Measurements from ENCODE around the gene PTMS.
"Not testable (repeated sequence)": the region's sequence is repeated elsewhere in the genome, so short reads cannot be mapped to it uniquely, and the experiment has no call there.

Gene PTMS, protein sequence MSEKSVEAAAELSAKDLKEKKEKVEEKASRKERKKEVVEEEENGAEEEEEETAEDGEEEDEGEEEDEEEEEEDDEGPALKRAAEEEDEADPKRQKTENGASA
- long read RNA-seq, donor 1, transcript PTMS-207 (5 exons, 1,150 nt) = major isoform, 158 of 325 reads
- long read RNA-seq, donor 1, partial matches to known transcripts = 146 of 325 reads
- long read RNA-seq, donor 1, other reads (novel, unspliced or antisense) = 19 of 325 reads
- long read RNA-seq, donor 2, transcript PTMS-207 (5 exons, 1,150 nt) = major isoform, 91 of 228 reads
- long read RNA-seq, donor 2, partial matches to known transcripts = 114 of 228 reads
- long read RNA-seq, donor 2, other reads (novel, unspliced or antisense) = 19 of 228 reads
- long read RNA-seq, donor 3, transcript PTMS-207 (5 exons, 1,150 nt) = major isoform, 91 of 274 reads
- long read RNA-seq, donor 3, partial matches to known transcripts = 106 of 274 reads
- long read RNA-seq, donor 3, other reads (novel, unspliced or antisense) = 76 of 274 reads
- long read RNA-seq, donor 4, transcript PTMS-207 (5 exons, 1,150 nt) = major isoform, 150 of 354 reads
- long read RNA-seq, donor 4, partial matches to known transcripts = 163 of 354 reads
- long read RNA-seq, donor 4, other reads (novel, unspliced or antisense) = 38 of 354 reads
- long read RNA-seq, donor 5, transcript PTMS-207 (5 exons, 1,150 nt) = major isoform, 144 of 268 reads
- long read RNA-seq, donor 5, partial matches to known transcripts = 96 of 268 reads
- long read RNA-seq, donor 5, other reads (novel, unspliced or antisense) = 25 of 268 reads
- long read RNA-seq, donor 6, transcript PTMS-207 (5 exons, 1,150 nt) = major isoform, 189 of 447 reads
- long read RNA-seq, donor 6, partial matches to known transcripts = 231 of 447 reads
- long read RNA-seq, donor 6, other reads (novel, unspliced or antisense) = 25 of 447 reads
- long read RNA-seq, donor 7, transcript PTMS-207 (5 exons, 1,150 nt) = major isoform, 267 of 714 reads
- long read RNA-seq, donor 7, partial matches to known transcripts = 392 of 714 reads
- long read RNA-seq, donor 7, other reads (novel, unspliced or antisense) = 52 of 714 reads
- long read RNA-seq, donor 8, transcript PTMS-207 (5 exons, 1,150 nt) = major isoform, 144 of 309 reads
- long read RNA-seq, donor 8, partial matches to known transcripts = 148 of 309 reads
- long read RNA-seq, donor 8, other reads (novel, unspliced or antisense) = 14 of 309 reads

DNA sequence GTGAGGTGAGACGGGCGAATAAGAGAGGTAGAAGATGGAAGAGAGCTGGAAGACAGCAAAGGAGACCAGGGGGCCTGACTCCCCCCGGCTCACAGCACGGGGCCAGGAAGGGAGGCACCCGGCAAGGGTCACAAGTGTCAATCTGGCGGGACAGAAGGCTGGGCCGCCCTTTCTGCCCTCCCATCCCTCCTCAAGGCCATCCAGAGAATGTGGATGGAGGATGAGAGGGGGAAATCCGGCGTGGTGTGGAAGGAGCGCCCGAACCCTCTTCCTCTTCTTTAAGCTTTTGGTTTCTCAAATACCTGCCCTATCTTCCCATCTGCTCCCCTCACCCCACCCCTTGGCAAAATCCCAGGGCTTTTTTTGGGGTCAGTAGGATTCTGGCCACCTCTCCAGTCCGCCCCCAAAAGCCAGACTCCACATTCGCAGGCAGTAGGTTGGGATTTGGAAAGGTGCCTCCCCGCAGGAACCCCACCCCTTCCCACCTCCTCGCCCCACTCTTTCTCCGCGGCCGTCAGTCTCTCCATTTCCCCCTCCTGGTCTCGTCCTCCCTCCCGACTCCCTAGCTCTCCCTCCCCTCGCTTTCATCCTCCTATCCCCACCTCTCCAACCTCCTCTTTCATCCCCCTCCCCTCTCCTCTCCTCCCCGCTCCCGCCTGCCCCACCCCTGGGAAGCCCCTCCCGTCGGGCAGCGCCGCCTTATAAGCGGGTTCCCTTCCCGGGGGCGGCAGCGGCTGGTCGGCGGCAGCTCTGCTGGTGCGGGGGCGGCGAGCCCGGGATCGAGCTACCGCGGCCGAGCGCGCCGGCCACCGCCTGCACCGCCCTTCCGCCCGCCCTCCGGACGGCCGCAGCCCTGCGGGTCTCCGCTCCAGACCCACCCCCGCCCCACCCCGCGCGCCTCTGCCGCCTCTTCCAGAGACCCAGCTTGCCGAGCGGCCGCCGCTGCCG is at the start of gene PTMS:
PTMS (plus strand) TSS at position 730 of the 948 bp plus-strand sequence. CDS start 343 bp downstream, outside the sequence.
- DNase-seq = peak; percentile 73

DNA sequence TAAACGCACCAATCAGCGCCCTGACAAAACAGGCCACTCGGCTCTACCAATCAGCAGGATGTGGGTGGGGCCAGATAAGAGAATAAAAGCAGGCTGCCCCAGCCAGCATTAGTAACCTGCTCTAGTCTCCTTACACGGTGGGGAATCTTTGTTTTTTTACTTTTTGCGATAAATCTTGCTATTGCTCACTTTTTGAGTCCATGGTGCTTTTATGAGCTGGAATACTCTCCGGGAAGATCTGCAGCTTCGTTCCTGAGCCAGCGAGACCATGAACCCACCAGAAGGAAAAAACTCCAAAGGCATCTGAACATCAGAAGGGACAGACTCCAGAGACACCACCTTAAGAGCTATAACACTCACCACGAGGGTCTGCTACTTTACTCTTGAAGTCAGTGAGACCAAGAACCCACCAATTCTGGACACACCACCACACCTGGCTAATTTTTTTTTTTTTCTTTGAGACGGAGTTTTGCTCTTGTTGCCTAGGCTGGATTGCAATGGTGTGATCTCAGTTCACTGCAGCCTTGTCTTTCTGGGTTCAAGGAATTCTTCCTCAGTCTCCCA is 49.2 kb upstream of the PTMS start:
- no peak for DNase-seq

DNA sequence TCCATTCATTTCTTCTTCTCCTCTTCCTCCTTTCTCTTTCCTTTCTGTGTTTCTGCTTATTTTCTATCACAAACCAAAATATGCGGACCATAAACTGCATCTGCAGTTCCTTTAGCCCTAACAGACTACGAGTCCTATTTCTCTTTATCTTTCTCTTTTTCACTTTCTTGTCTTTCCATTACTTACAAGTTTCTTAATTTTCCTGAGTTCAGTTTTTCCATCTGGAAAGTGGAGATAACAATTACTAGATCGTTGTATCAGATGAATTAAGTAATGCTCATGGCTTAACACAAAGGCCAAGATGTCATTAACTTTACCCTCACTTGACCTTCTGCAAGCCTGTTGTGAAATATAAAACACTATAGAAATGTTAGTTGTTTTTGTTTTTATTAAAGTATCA is 43.3 kb upstream of the PTMS start:
- DNase-seq = no peak

DNA sequence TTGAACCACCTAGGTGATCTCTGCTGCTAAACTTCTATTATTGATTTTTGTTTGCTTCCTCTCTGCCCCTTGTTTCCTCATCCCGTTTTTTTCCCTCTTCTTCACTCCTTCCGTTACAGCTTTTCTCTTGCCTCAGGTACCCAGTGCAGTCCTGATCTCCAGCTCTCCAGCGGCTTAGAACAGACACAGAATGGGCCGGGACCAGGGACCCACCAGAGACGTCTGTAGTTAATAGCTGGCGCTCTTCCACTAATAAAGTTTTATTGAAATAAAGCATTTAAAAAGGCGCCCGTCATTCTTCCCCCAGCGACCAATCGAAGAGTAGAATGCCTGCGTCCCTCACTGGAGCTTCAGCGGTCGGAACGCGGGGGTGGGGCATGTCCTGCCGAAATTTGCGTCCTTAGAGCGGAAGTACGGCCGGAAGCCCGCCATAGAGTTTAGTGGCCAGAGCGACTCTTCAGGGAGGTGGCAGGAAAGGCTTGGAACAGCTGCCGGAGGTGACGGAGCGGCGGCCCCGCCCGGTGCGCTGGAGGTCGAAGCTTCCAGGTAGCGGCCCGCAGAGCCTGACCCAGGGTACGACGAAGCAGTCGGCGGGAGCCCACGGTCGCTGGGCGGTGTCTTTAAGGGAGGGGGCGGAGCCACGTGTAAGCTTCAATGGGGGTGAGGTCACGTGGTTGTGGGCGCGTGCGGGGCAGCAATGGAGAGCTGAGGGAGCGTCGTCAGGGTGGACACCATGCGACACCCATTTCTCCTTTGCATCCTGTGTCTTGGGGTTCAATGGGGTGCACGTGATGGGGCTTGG is 42.4 kb upstream of the PTMS start, which contains the start of gene COPS7A:
COPS7A (plus strand) TSS at position 440 of the 802 bp plus-strand sequence. CDS start 611 bp downstream, outside the sequence.
- peak; percentile 95 for DNase-seq

DNA sequence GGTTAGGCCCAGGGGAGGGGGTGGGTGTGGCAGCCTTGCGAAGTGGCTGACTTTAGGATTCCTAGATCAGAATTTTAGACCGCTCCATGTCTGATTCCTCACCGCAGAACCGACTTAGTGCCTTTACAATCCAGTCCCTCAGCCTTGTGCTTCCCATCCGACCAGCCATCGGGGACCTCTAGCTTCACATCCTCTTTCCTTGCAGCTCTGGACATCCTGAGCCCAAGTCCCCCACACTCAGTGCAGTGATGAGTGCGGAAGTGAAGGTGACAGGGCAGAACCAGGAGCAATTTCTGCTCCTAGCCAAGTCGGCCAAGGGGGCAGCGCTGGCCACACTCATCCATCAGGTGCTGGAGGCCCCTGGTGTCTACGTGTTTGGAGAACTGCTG is 41.8 kb upstream of the PTMS start:
- DNase-seq = no peak

DNA sequence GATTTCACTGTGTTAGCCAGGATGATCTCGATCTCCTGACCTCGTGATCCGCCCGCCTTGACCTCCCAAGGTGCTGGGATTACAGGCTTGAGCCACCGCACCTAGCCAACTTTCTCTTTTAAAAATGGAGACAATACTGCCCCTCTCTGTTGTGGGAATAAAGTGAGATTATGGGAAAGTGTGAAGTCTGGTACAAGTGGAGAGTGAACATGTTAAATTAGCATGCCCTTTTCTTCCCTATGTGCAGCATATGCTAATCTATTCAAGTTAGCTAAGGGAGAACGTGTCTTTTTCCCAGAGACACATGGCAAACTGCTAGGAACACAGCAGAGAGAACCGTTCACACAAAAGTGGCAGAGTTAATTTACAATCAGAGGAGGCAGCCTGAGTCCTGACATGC is 40.8 kb upstream of the PTMS start:
- DNase-seq = no peak

DNA sequence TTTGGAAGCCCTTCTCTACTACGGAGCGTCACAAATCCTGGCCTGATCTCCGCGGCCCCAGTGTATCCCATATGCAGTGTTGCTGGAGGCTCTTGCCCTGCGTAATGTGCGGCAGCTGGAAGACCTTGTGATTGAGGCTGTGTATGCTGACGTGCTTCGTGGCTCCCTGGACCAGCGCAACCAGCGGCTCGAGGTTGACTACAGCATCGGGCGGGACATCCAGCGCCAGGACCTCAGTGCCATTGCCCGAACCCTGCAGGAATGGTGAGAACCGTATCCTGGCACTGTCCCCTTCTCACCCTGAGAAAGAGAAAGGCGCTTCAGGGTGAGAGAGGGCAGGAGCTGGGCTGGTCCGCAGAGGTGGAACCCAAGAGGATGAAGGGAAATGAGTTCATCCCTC is 37.0 kb upstream of the PTMS start:
- DNase-seq = no peak

DNA sequence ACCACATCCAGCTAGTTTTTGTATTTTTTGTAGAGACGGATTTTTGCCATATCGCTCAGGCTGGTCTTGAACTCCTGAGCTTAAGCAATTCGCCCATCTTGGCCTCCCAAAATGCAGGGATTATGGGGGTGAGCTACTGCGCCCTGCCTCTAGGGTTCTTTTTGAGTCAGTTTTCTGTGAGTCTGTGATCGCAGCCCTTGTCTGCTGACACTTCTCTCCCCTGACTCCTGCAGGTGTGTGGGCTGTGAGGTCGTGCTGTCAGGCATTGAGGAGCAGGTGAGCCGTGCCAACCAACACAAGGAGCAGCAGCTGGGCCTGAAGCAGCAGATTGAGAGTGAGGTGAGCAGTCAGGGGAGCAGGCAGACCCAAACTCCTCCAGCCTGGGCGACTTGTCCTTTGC is 36.0 kb upstream of the PTMS start:
- no peak for DNase-seq

DNA sequence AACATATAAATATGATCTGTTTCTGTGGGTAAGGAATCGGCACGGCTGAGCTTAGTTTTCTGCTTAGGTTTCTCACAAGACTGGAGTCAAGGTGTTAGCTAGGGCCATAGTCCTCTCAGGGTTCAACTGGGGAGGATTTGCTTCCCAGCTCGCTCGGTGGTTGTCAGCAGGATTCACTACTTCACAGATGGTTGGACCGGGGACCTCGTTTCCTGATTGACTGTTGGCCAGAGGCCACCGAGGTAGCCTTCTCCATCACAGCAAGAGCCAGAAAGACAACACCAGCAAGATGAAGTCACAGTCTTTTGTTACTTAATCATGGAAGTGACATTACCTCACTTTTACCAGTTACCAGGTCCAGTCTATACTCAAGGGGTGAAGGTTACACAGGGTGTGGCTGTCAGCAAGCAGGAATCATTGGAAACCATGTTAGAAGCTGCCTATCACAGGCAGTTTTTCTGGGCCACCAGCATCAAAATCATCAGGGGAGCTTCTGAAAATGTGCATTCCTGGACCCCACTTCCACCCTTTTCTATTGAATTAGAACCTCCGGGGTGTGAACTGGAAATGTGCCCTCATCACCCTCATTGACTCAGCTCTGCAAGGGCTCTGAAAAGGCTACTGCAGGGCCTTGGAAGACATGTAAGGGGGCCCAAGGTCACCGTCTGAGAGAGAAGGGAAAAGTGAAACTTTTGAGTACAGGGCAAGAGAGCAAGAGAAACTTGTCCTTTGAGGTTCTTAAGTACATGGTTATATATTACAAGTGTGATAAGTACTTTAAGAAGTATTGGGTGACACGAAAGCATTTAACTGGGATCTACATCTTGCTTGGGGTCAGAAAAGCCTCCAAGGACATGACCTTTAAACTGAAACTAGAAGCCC is 31.4 kb upstream of the PTMS start:
- no peak for DNase-seq

DNA sequence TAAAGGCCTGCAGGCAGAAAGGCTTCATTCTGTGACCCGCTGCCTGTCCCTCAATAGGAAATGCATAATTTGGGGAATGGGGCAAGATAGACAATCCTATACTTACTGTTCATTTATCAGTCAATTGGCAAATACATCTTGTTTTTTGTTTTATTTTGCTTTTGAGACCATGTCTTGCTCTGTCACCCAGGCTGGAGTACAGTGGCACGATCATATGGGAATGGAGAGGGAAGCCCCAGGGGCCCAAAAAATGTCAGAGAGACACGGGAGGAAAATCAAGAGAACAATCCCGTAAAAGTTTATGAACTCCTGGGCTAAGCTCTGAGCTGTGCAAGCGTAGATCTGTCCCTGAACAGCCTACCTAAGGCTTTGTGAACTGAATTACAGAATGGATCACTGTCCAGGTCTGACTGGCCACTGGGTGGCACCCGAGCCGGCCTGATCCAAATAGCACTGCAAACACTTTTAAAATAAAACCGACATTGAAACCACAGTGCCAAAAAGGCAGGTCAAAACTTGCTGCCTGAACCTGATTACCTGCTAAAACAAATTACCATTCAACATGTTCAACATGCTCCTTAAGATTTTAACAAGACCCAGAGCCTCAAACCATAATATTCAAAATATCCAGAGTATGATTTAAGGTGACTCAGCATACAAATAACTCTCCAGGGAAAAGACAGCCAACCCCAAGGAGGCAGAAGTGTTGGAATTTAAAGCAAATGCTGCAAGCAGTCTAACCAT is 30.5 kb upstream of the PTMS start:
- DNase-seq = no peak

DNA sequence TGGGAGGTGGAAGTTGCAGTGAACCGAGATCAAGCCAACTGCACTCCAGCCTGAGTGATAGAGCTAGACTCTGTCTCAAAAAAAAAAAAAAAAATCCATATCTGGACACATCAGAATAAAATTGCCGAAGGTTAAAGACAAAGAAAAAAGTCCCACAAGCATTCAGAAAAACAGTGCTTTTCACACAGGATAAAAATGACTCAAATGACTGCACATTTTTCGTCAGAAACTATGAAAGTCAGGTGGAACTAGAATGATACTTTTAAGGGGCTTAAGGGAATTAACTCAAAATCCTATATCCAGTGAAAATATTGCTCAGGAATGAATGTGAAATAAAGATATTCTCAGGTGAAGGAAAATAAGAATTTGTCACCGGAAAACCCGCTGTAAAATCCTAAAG is 29.4 kb upstream of the PTMS start:
- DNase-seq = no peak

DNA sequence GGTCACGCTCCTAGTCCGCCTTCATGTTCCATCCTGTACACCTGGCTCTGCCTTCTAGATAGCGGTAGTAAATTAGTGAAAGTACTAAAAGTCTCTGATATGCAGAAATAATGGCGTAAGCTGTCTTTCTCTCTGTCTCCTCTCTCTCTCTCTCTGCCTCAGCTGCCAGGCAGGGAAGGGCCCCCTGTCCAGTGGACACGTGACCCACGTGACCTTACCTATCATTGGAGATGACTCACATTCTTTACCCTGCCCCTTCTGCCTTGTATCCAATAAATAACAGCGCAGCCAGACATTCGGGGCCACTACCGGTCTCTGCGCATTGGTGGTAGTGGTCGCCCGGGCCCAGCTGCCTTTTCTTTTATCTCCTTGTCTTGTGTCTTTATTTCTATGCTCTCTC is 24.1 kb upstream of the PTMS start:
- not testable (repeated sequence) for DNase-seq

DNA sequence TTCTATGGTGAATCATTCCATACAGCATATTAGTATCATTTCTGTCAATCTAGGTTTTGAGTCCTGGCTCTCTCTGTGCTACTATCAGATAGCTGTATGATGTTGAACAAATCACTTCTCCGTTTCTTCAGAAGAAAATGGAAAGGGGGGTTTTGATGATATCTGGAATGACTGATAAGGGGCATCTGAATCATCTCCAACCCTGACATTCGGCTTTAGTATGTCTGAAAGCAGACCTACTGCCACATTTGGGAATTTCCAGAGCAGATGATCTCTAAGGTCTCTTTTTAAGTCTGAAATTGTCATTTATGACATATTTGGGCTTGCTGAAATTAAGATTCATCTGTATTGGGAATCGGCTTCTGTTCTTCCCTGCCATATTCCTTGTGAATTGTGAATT is 23.3 kb upstream of the PTMS start:
- DNase-seq = no peak

DNA sequence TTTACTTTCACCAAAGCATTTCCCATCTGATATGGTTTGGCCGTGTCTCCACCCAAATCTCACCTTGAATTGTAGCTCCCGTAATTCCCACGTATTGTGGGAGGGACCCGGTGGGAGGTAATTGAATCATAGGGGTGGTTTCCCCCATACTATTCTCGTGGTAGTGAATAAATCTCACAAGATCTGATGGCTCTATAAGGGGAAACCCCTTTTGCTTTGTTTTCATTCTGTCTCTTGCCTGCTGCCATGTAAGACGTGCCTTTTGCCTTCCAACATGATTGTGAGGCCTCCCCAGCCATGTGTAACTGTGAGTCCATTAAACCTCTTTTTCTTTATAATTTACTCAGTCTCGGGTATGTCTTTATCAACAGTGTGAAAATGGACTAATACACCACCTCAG is 22.9 kb upstream of the PTMS start:
- DNase-seq = not testable (repeated sequence)

DNA sequence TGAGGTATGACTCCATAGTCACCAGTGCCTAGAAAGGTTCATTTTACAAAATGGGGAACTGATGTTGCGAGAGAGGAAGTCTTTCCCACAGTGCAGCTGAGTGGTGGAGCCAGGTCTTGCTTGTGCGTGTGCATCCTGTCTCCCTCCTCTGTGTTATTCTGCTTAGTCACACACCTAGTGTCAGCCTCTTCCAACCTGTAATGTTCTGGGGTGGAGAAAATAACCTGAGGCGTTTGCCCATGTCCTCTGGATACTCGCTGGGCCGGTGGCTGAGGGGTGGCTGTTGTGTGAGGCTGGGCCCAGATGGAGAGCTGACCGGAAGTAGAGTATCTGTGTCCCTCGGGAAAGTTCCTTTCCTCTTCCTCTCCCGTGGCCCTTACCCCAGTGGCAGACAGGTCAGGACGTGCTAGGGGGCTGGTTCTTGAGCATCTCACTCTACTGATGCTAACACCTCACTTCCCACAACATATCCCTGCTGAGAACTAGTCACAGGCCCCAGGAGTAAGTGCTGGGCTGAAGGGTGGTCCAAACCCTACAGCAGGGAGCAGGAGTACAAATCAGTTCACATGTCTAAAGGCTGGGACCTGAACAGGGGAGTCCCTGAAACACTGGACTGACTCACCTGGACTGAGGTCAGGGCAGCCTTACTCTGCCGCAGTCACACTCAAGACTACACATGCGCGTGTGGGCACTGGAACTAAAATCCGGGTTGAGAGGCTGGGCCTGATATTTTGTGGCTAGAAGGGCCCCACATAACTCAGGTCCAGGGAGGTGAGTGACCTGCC is 20.2 kb upstream of the PTMS start:
- DNase-seq = no peak

DNA sequence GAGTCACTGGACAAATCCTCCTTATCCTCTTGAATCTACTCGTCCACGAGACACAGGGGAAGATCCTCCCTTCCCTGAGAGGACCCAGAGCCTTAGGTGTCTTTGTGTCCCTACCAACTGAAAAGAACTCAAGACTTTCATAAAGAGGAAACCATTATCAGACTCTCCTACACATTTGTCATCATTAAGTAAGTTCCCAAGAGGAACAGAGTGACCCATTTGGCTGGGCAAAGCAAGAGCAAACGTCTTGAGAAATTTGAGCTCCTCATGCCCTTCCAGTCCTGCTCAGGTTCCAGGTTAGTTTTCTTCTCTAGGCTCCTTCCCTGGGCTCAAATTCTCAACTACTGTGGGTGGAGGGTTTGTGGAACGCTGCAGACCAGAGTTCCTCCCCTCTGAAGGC is 18.9 kb upstream of the PTMS start:
- DNase-seq = no peak

DNA sequence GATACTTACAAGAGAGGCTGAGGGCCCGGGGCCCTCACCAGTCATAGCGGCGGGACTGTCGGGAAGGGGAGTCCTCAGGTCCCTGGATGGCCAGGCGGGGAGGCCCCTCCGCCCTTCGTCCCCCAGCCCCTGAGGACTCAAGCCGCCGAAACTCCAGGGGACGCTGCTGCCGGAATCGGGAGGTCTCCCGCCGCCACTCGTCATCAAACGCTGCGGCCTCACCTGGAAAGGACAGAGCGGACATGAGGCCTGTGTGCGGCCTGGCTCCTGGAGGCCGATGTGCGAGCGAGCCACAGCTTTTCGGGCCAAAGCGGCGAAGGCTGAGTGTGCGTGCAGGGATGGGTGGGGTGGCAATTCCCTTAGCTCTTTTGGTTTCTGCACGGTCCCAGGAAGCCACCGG is 17.4 kb upstream of the PTMS start:
- DNase-seq = no peak

DNA sequence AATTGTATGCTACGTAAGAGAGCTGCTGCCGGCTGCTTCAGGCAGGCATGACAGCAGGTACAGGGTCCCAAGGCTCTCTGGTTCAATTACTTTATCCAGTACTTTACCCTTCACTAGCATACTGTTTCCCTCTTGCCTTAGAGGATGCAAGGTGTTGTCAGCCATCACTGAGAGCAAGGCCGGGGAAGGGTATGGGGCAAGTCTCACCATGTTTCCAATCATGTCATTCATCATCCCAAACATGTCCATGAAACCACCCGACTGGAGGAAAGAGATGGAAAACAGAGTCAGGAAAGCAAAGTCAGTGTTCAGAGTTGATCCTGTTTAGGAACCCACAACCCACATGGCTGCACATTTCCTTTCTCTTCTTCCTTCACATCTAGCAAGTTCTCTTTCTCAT is 15.7 kb upstream of the PTMS start:
- DNase-seq = no peak
